K562 (cell line): ENCODE results near the gene ZNF609. TPM values are rescaled to one million over a fixed set of nuclear protein-coding genes. Genes with fewer than 3 reads are reported as not detected.
A peak's percentile ranks its signal among the peaks of the same experiment; 100 is the strongest.

Source experiments
- BACH1 ChIP-seq: fragments of 200-800 bp; sonication (Bioruptor generic); IDR thresholded peaks from 2 replicates; pipeline ENCODE4 v1.6.1; 2016; ENCODE audit warnings: missing genetic modification characterization, missing compliant biosample characterization
- CCNT2 ChIP-seq: IDR thresholded peaks from 2 replicates; pipeline ENCODE4 v1.6.1; 2011; ENCODE audit warnings: borderline replicate concordance, low read depth, mild to moderate bottlenecking, moderate library complexity, mixed read lengths, low read length; ENCODE audit not compliant: insufficient read length; ENCODE audit errors: extremely low read depth
- CHD2 ChIP-seq: IDR thresholded peaks from 2 replicates; pipeline ENCODE4 v1.6.1; 2011; ENCODE audit warnings: low read depth, low read length
- DMBX1 ChIP-seq: fragments of 250-450 bp; sonication (Bioruptor Pico); IDR thresholded peaks from 2 replicates; pipeline ENCODE4 v1.8.0; 2022; ENCODE audit warnings: inconsistent platforms, mild to moderate bottlenecking, moderate library complexity, borderline replicate concordance
- EGR1 ChIP-seq: fragments of 450-650 bp; conservative IDR thresholded peaks from 2 replicates; pipeline ENCODE4 v1.6.1; 2017; ENCODE audit warnings: mild to moderate bottlenecking
- ERF ChIP-seq: fragments of 450-650 bp; formaldehyde crosslinking; IDR thresholded peaks from 2 replicates; pipeline ENCODE4 v1.4.0; 2020; ENCODE audit warnings: mild to moderate bottlenecking, mixed read lengths
- GABPB1 ChIP-seq: sonication (generic); formaldehyde crosslinking; IDR thresholded peaks from 2 replicates; pipeline ENCODE4 v1.8.0; 2022; ENCODE audit warnings: mild to moderate bottlenecking, missing genetic modification reagents
- MTA3 ChIP-seq: fragments of 450-650 bp; formaldehyde crosslinking; IDR thresholded peaks from 2 replicates; pipeline ENCODE4 v1.6.1; 2017; ENCODE audit warnings: mild to moderate bottlenecking, borderline replicate concordance
- NFIC ChIP-seq: fragments of 450-650 bp; IDR thresholded peaks from 2 replicates; pipeline ENCODE4 v1.6.1; 2017; ENCODE audit warnings: mild to moderate bottlenecking, inconsistent platforms
- RB1 ChIP-seq: fragments of 450-650 bp; IDR thresholded peaks from 2 replicates; pipeline ENCODE4 v1.6.1; 2017; ENCODE audit warnings: low read depth, mild to moderate bottlenecking
- RBBP5 ChIP-seq: fragments of 200-600 bp; sonication (generic); IDR thresholded peaks from 2 replicates; pipeline ENCODE4 v1.6.1; 2012; ENCODE audit warnings: borderline replicate concordance, mild to moderate bottlenecking, low read length, control low read depth, inconsistent platforms; ENCODE audit not compliant: insufficient read depth, poor library complexity, severe bottlenecking
- RBFOX2 ChIP-seq: fragments of 200-400 bp; formaldehyde crosslinking; IDR thresholded peaks from 2 replicates; pipeline ENCODE4 v1.6.1; 2017; ENCODE audit warnings: low read depth, mild to moderate bottlenecking, low read length, moderate library complexity
- SMARCA5 ChIP-seq: fragments of 450-650 bp; IDR thresholded peaks from 2 replicates; pipeline ENCODE4 v1.6.1; 2016
- TAF1 ChIP-seq: IDR thresholded peaks from 2 replicates; pipeline ENCODE4 v1.6.1; 2011; ENCODE audit warnings: mild to moderate bottlenecking, low read length, moderate library complexity; ENCODE audit not compliant: insufficient read depth, control insufficient read depth, severe bottlenecking; ENCODE audit errors: extremely low read depth
- TOE1 ChIP-seq, 2 experiments: fragments of 450-650 bp in 1 of 2; sonication (generic) in 1 of 2; formaldehyde crosslinking in 1 of 2; IDR thresholded peaks; 2 replicates each; pipeline versions ENCODE4 v1.7.1 to v1.8.0; 2016 to 2022; ENCODE audit warnings: borderline replicate concordance in 2 of 2, mild to moderate bottlenecking in 2 of 2, antibody characterized with exemption in 1 of 2, inconsistent platforms in 1 of 2, low read depth in 1 of 2, missing genetic modification reagents in 1 of 2, moderate library complexity in 1 of 2
- YY1 ChIP-seq, 3 experiments: IDR thresholded peaks; 2 replicates each; pipeline ENCODE4 v1.6.1; 2011; ENCODE audit warnings: low read length in 2 of 3, mild to moderate bottlenecking in 2 of 3, moderate library complexity in 2 of 3, borderline replicate concordance in 1 of 3, control low read depth in 1 of 3, low read depth in 1 of 3; ENCODE audit not compliant: insufficient read depth in 3 of 3, insufficient replicate concordance in 2 of 3, control insufficient read depth in 1 of 3, insufficient read length in 1 of 3; ENCODE audit errors: extremely low read depth in 1 of 3
- ZBTB7A ChIP-seq: IDR thresholded peaks from 2 replicates; pipeline ENCODE4 v1.6.1; 2011; ENCODE audit warnings: low read depth, mild to moderate bottlenecking, low read length, moderate library complexity, borderline replicate concordance; ENCODE audit not compliant: control insufficient read depth
- ZC3H4 ChIP-seq: sonication (generic); formaldehyde crosslinking; IDR thresholded peaks from 2 replicates; pipeline ENCODE4 v1.9.0; 2021; ENCODE audit warnings: missing genetic modification reagents, borderline replicate concordance
- ZNF24 ChIP-seq: fragments of 450-650 bp; IDR thresholded peaks from 2 replicates; pipeline ENCODE4 v1.6.1; 2016
- polyA plus RNA-seq, 8 experiments: library from polyadenylated mRNA; depleted of rRNA in 4 of 8; stranded (reverse) in 5 of 8; unstranded in 3 of 8; fragments of >200 nt; fragmentation: Nextera tagmentation in 2 of 8; fragmentation: Illumina TruSeq in 1 of 8; extraction: Ambion mirVana in 2 of 8; extraction: Trizol in 1 of 8; gene quantifications; 2 replicates each; pipeline versions ENCODE4 v1.2.1 to v1.2.3, GENCODE V29; 2011 to 2014; ENCODE audit warnings: inconsistent platforms in 1 of 8, missing spikeins in 1 of 8
- total RNA-seq, 7 experiments: library from RNA; depleted of rRNA in 6 of 7; stranded (reverse); fragments of >200 nt in 6 of 7; fragmentation: Illumina TruSeq in 2 of 7; extraction: Trizol in 2 of 7; gene quantifications; 2 replicates each; pipeline versions ENCODE4 v1.2.1 to v1.2.3, GENCODE V29; 2011 to 2021; ENCODE audit warnings: low replicate concordance in 1 of 7
- TF ChIP-seq, protein P1 (sequence below): fragments of 200-800 bp; sonication (Bioruptor generic); IDR thresholded peaks from 2 replicates; pipeline ENCODE4 v1.6.1; 2017; ENCODE audit warnings: missing genetic modification characterization, missing compliant biosample characterization
- TF ChIP-seq, protein P2 (sequence below): fragments of 450-650 bp; IDR thresholded peaks from 2 replicates; pipeline ENCODE4 v1.6.1; 2018; ENCODE audit not compliant: partially characterized antibody

ZNF609 gene
- total and polyA plus RNA-seq, 9 of the 15 experiments (the other 6 are each of a cell fraction or from before 2014, with no cell fraction given): 3.0 to 38.7 (median 17.8) TPM

DNA sequence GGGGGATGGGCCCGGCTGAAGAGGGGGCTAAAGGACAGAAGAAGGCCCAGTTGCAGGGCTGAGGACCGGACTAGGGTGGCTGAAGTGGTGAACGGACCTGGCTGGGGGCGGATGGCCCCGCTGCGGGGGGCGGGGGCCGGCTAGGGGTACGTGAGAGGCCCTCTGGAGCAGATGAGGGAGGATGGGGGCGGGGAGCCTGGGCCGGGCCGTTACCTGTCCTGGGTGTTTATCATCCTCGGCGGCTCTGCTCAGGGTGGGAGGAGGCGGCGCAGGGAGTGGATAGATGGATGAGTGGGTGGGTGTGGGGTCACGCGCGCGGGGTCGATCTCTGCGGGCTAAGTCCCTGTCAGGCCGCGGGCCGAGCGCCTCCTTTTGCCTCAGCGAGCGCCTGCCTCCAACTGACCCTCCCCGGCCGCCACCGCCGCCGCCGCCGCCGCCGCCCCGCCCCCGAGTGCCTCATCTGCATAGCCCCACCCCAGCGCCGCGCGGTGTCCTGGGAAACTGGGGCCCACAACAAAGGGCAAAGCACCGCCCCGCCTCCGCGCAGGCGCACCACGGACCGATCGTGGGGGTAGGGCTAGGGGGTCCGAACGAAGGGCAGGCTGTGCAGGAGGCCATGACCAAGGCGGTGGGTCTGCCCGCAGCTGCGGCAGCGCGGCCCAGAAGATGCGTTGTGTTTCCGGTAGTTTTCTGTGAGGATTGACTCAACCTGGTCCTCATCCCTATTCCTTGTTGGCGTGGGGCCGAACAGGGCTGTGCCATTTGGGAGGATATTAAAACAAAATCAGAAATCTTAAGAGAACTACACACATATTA is 242.6 kb downstream of the ZNF609 start (continued):
- 0 out of 2 replicates have a peak, but pooled peaks have one; percentile 20 for TF ChIP-seq DMBX1 (CRISPR knock-in tag)
- TF ChIP-seq ERF: 0 out of 2 replicates have a peak, but pooled peaks have one; percentile 51
- peak; percentile 65 for TF ChIP-seq CCNT2
- TF ChIP-seq RBFOX2: peak; percentile 74
- peak; percentile 69 for TF ChIP-seq ZBTB7A
- TF ChIP-seq BACH1 (tag): no peak
- peak; percentile 86; the same call in 1 of the 2 replicates for TF ChIP-seq MTA3
- peak; percentile 33 for TF ChIP-seq TAF1
- TF ChIP-seq ZNF24: no peak
- TF ChIP-seq CHD2: peak; percentile 53; the same call in 1 of the 2 replicates
- TF ChIP-seq SMARCA5: no peak
- peak; percentile 49; the same call in 1 of the 2 replicates for TF ChIP-seq NFIC
- TF ChIP-seq ZC3H4 (CRISPR knock-in tag): no peak
- TF ChIP-seq YY1 (IDR thresholded peaks at IDR 0.05; ENCODE audit: borderline replicate concordance in 1 of 3, control insufficient read depth in 1 of 3, extremely low read depth in 1 of 3, insufficient read depth in 3 of 3, insufficient read length in 1 of 3, insufficient replicate concordance in 2 of 3, low read depth in 1 of 3, low read length in 2 of 3): peak in 1 of 3 experiments; percentile 44
- TF ChIP-seq RBBP5: peak; percentile 67
- TF ChIP-seq, protein P1, sequence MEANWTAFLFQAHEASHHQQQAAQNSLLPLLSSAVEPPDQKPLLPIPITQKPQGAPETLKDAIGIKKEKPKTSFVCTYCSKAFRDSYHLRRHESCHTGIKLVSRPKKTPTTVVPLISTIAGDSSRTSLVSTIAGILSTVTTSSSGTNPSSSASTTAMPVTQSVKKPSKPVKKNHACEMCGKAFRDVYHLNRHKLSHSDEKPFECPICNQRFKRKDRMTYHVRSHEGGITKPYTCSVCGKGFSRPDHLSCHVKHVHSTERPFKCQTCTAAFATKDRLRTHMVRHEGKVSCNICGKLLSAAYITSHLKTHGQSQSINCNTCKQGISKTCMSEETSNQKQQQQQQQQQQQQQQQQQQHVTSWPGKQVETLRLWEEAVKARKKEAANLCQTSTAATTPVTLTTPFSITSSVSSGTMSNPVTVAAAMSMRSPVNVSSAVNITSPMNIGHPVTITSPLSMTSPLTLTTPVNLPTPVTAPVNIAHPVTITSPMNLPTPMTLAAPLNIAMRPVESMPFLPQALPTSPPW (CRISPR knock-in tag): peak; percentile 89
- TF ChIP-seq GABPB1 (CRISPR knock-in tag): peak; percentile 67
- TF ChIP-seq EGR1: peak; percentile 83
- TF ChIP-seq RB1: peak; percentile 54; the same call in 1 of the 2 replicates
- 0 out of 2 replicates have a peak, but pooled peaks have one; percentile 65 for TF ChIP-seq TOE1 (IDR thresholded peaks at IDR 0.05; ENCODE audit: borderline replicate concordance)
- TF ChIP-seq TOE1 (CRISPR knock-in tag; IDR thresholded peaks at IDR 0.05; ENCODE audit: borderline replicate concordance, low read depth): no peak
- TF ChIP-seq, protein P2, sequence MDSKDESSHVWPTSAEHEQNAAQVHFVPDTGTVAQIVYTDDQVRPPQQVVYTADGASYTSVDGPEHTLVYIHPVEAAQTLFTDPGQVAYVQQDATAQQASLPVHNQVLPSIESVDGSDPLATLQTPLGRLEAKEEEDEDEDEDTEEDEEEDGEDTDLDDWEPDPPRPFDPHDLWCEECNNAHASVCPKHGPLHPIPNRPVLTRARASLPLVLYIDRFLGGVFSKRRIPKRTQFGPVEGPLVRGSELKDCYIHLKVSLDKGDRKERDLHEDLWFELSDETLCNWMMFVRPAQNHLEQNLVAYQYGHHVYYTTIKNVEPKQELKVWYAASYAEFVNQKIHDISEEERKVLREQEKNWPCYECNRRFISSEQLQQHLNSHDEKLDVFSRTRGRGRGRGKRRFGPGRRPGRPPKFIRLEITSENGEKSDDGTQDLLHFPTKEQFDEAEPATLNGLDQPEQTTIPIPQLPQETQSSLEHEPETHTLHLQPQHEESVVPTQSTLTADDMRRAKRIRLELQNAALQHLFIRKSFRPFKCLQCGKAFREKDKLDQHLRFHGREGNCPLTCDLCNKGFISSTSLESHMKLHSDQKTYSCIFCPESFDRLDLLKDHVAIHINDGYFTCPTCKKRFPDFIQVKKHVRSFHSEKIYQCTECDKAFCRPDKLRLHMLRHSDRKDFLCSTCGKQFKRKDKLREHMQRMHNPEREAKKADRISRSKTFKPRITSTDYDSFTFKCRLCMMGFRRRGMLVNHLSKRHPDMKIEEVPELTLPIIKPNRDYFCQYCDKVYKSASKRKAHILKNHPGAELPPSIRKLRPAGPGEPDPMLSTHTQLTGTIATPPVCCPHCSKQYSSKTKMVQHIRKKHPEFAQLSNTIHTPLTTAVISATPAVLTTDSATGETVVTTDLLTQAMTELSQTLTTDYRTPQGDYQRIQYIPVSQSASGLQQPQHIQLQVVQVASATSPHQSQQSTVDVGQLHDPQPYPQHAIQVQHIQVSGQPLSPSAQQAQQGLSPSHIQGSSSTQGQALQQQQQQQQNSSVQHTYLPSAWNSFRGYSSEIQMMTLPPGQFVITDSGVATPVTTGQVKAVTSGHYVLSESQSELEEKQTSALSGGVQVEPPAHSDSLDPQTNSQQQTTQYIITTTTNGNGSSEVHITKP: peak; percentile 29
